CD4-positive, alpha-beta T cell (primary cell): Measurements from ENCODE around the gene ELMOD3. TPM values are rescaled to one million over a fixed set of nuclear protein-coding genes. Genes with fewer than 3 reads are reported as not detected.

Experiments
- ATAC-seq: fragments of 200-7000 bp; cut with Tn5 transposase; one replicate; pipeline ENCODE4 v1.10.0; 2022; ENCODE audit warnings: mild to moderate bottlenecking; ENCODE audit not compliant: poor library complexity
- CTCF ChIA-PET: fragments of 350-600 bp; sonication (Branson Sonifier 250); formaldehyde crosslinking; loops from one replicate; lab custom pipeline; 2021; ENCODE audit warnings: antibody characterized with exemption, inconsistent platforms; lab: Charles Lee
- POLR2A ChIA-PET: fragments of 350-600 bp; sonication (Branson Sonifier 250); formaldehyde crosslinking; loops from one replicate; lab custom pipeline; 2021; ENCODE audit warnings: antibody characterized with exemption, inconsistent platforms; lab: Charles Lee
- DNase-seq, 14 experiments: peaks; one replicate each; pipeline ENCODE4 v3.0.0-alpha.2; 2013 to 2020; ENCODE audit warnings: mixed read lengths in 2 of 14
- H3K27ac ChIP-seq, 2 donors: one replicate each; pipeline versions ENCODE4 v1.5.1 to v1.7.0; 2013; ENCODE audit warnings: low read length in 2 of 2, low read depth in 1 of 2, mild to moderate bottlenecking in 1 of 2
- H3K27me3 ChIP-seq, 2 experiments: 1 replicate in 1 of 2; 2 replicates in 1 of 2; pipeline versions ENCODE4 v1.6.1 to v1.7.0; 2013; ENCODE audit warnings: low read length in 2 of 2, control low read depth in 1 of 2, mild to moderate bottlenecking in 1 of 2, moderate library complexity in 1 of 2; ENCODE audit not compliant: insufficient read depth in 2 of 2, control insufficient read depth in 1 of 2
- H3K36me3 ChIP-seq: one replicate; pipeline ENCODE4 v1.6.1; 2013; ENCODE audit warnings: low read length, control low read depth; ENCODE audit not compliant: insufficient read depth
- H3K4me1 ChIP-seq: one replicate; pipeline ENCODE4 v1.6.1; 2013; ENCODE audit warnings: low read length, control low read depth; ENCODE audit not compliant: insufficient read depth
- H3K4me3 ChIP-seq: one replicate; pipeline ENCODE4 v1.5.1; 2013; ENCODE audit warnings: mild to moderate bottlenecking, low read length, moderate library complexity
- H3K9me3 ChIP-seq, 2 experiments: 1 replicate in 1 of 2; 2 replicates in 1 of 2; pipeline versions ENCODE4 v1.6.1 to v1.7.0; 2013; ENCODE audit warnings: low read length in 2 of 2, mild to moderate bottlenecking in 2 of 2, control low read depth in 1 of 2, moderate library complexity in 1 of 2; ENCODE audit not compliant: control insufficient read depth in 1 of 2, insufficient read depth in 1 of 2
- H3K27ac Mint-ChIP-seq: one replicate; pipeline ENCODE4 v1.8.0; 2020; ENCODE audit warnings: mixed read lengths
- H3K27me3 Mint-ChIP-seq: one replicate; pipeline ENCODE4 v1.8.0; 2021; ENCODE audit warnings: mixed read lengths
- H3K36me3 Mint-ChIP-seq: one replicate; pipeline ENCODE4 v1.8.0; 2021; ENCODE audit warnings: low read depth, mixed read lengths
- H3K4me1 Mint-ChIP-seq: one replicate; pipeline ENCODE4 v1.8.0; 2021; ENCODE audit warnings: low read depth, mixed read lengths
- H3K4me3 Mint-ChIP-seq: one replicate; pipeline ENCODE4 v1.8.0; 2020; ENCODE audit warnings: mild to moderate bottlenecking, mixed read lengths
- H3K9me3 Mint-ChIP-seq: one replicate; pipeline ENCODE4 v1.8.0; 2020; ENCODE audit warnings: mixed read lengths
- CTCF ChIP-seq: fragments of 200-600 bp; IDR thresholded peaks from one replicate; pipeline ENCODE4 v1.8.0; 2022; ENCODE audit warnings: antibody characterized with exemption, mild to moderate bottlenecking
- intact Hi-C, 2 experiments: fragments of 100-400 bp; cut with DNase I in 1 of 2; cut with micrococcal nuclease in 1 of 2; formaldehyde crosslinking; loops; one replicate each; pipeline versions ENCODE4 v1.15.1 to v1.9.0; 2023 to 2025; cut with DNase I, micrococcal nuclease
- total RNA-seq, 174 experiments: library from RNA in 2 of 174; stranded (reverse) in 2 of 174; gene quantifications; one replicate each; pipeline ENCODE4 v1.2.3 and lab custom pipeline; 2021 to 2026

Gene ELMOD3
- total RNA-seq, 2 experiments from 2014 or later, result 13.5 to 15.3 TPM

DNA sequence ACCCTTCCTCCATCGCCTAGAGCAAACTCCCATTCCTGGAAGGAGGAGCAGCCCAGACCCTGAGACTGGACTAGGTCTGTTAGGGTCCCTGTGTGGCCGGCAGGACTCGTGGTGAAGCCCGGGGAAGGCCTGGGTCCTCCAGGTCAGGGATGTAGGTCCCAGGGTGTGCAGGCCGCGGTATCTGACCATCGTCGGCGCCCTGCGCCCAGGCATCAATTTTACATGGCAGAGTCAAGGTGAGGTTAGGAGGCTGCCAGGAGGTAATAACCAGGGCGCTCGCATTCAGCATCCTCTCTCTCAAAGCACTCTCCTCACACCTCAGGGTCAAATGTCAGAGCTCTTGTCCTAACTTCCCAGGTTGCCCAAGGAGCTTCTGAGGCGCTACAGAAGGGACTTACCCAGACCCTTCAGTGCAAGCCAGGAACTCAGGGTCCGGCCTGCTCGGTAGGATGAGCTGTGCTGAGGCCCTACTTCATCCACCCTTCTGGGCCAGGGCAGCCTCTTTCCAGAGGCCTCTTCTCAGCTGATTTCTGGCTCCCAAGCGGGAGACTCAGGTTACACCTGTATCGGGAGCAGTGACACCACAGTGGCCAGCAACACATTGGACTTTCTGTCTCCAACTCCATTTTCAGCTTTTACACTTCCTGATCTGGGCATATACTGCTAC, 64.6 kb downstream of the ELMOD3 start:
- CTCF ChIA-PET, result interaction anchor here (0.7 to 4.5 kb wide), 5 partner anchors 12 to 137 kb away, joined by 3 to 44 read pairs (median 6); no protein-coding TSS in a partner anchor
- H3K27me3 Mint-ChIP-seq, result peaks cover 4% of the 10 kb centered on the region
- peaks cover 4% of the 10 kb centered on the region for H3K36me3 Mint-ChIP-seq
- Histone ChIP-seq H3K27ac (peak overlapping the region; percentile 72 to 93), H3K4me1 (peaks cover 33% of the 10 kb centered on the region), H3K36me3 (no peaks in the 10 kb centered on the region), H3K27me3 (no peaks in the 10 kb centered on the region), H3K9me3 (no peaks in the 10 kb centered on the region), H3K4me3 (peak overlapping the region; percentile 81)
- intact Hi-C loops, result loop anchor here (2.0 to 10.0 kb wide), 3 partner anchors 14 to 92 kb away; partner anchors contain the start of genes ELMOD3 (in 1 of the 2), RETSAT (in 1 of the 2) and TGOLN2 (in 1 of the 2)
- H3K4me3 Mint-ChIP-seq, result peak overlapping the region; percentile 100
- POLR2A ChIA-PET, result interaction anchor here (0.6 to 4.8 kb wide), 20 partner anchors 10 to 197 kb away, joined by 3 to 47 read pairs (median 6); partner anchors contain the start of genes ELMOD3, GGCX, MAT2A and RETSAT
- no peak for TF ChIP-seq CTCF
- no peaks in the 10 kb centered on the region for H3K9me3 Mint-ChIP-seq
- peaks cover 24% of the 10 kb centered on the region for H3K4me1 Mint-ChIP-seq
- DNase-seq, result no peak
- ATAC-seq, result no peak
- peak overlapping the region; percentile 92 for H3K27ac Mint-ChIP-seq

DNA sequence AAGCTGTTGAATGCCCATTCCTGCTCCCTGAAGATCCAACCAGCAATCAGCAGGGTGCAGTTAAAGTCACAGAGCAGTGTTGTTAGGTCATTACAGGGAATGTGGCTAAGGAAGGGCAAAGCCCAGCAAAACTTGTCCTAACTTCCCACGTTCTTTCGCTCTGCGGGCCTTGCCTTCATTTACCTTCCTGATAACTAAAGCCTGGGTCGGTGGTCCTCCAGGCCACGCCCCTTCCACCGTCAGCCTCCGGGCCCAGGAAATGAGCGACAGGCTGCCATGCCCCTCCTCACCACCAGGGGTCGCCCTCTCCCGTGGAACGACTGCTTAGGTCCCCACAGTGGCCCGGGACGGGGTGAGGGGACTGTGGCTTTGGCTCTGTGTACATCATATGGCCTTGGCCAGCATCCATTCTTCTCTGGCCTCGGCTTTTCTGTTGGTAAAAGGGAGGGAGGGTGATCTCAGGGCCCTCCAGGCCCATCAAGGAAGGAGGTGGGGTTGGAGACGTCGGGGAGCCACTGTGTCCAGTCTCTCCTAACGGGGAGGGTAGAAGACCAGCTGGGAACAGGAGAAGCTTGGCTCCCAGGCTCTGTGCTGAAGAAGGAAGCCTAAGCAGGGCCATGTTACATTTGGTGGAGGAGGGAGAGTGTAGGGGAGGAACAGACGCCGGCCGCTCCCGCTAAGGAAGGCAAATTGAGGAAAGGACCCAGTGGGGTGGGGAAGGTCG, 66.1 kb downstream of the ELMOD3 start:
- Mint-ChIP-seq H3K4me3 (peak overlapping the region; percentile 80), H3K9me3 (no peaks in the 10 kb centered on the region), H3K36me3 (peaks cover 4% of the 10 kb centered on the region), H3K4me1 (peaks cover 24% of the 10 kb centered on the region), H3K27ac (peak overlapping the region; percentile 14), H3K27me3 (no peaks in the 10 kb centered on the region)
- ChIA-PET CTCF (interaction anchor here (0.7 to 4.5 kb wide), 6 partner anchors 17 to 136 kb away, joined by 4 to 44 read pairs (median 5); partner anchors contain the start of gene MAT2A), POLR2A (interaction anchor here (1.6 to 4.8 kb wide), 5 partner anchors 17 to 131 kb away, joined by 6 to 47 read pairs (median 25); partner anchors contain the start of genes MAT2A and TGOLN2)
- Histone ChIP-seq H3K27me3 (no peaks in the 10 kb centered on the region), H3K4me3 (peak overlapping the region; percentile 4), H3K36me3 (no peaks in the 10 kb centered on the region), H3K9me3 (no peaks in the 10 kb centered on the region), H3K4me1 (peaks cover 33% of the 10 kb centered on the region), H3K27ac (no peak overlapping the region)
- DNase-seq, result peak; percentile 78 to 96 (median 88)
- peak; percentile 99 for TF ChIP-seq CTCF
- intact Hi-C loops, result loop anchor here (1.0 to 5.0 kb wide), 6 partner anchors 29 to 286 kb away; partner anchors contain the start of genes ELMOD3 (in 1 of the 2), RETSAT (in 1 of the 2), TMEM150A (in 1 of the 2) and USP39 (in 1 of the 2)
- peak; percentile 68 for ATAC-seq
